GM23338 (cell line): ENCODE data around the gene PCNX3. TPM values are rescaled to one million over a fixed set of nuclear protein-coding genes. Genes with fewer than 3 reads are reported as not detected.

ENCODE experiments used
- ATAC-seq: fragments of 200-7000 bp; cut with Tn5 transposase; 3 replicates; pipeline ENCODE4 v1.9.1; 2020
- DNase-seq: peaks from one replicate; pipeline ENCODE4 v3.0.0-alpha.2; 2015; ENCODE audit warnings: low spot score
- H2AFZ ChIP-seq: fragments of 200-600 bp; sonication (generic); 2 replicates; pipeline ENCODE4 v1.8.0; 2016; ENCODE audit warnings: antibody characterized with exemption, mild to moderate bottlenecking, moderate library complexity
- H3F3A ChIP-seq: fragments of 200-600 bp; sonication (generic); replicated peaks from 2 replicates; pipeline ENCODE4 v1.8.0; 2017; ENCODE audit warnings: antibody characterized with exemption, mixed run types, low read depth
- H3K27ac ChIP-seq: fragments of 200-600 bp; sonication (generic); 2 replicates; pipeline ENCODE4 v1.6.1; 2016; ENCODE audit warnings: low read depth
- H3K27me3 ChIP-seq: fragments of 200-600 bp; sonication (generic); 2 replicates; pipeline ENCODE4 v1.8.0; 2016; ENCODE audit warnings: mild to moderate bottlenecking, mixed run types, moderate library complexity; ENCODE audit not compliant: insufficient read depth
- H3K36me3 ChIP-seq: fragments of 200-600 bp; sonication (generic); 2 replicates; pipeline ENCODE4 v1.8.0; 2016; ENCODE audit warnings: mild to moderate bottlenecking; ENCODE audit not compliant: insufficient read depth
- H3K4me1 ChIP-seq: fragments of 200-600 bp; sonication (generic); 2 replicates; pipeline ENCODE4 v1.8.0; 2016; ENCODE audit warnings: mild to moderate bottlenecking, moderate library complexity; ENCODE audit not compliant: insufficient read depth
- H3K4me2 ChIP-seq: fragments of 200-600 bp; sonication (generic); 2 replicates; pipeline ENCODE4 v1.7.1; 2017; ENCODE audit warnings: mixed run types
- H3K4me3 ChIP-seq: fragments of 200-600 bp; sonication (generic); 2 replicates; pipeline ENCODE4 v1.6.1; 2016; ENCODE audit warnings: mixed run types
- H3K79me2 ChIP-seq: fragments of 200-600 bp; sonication (generic); replicated peaks from 2 replicates; pipeline ENCODE4 v1.8.0; 2017; ENCODE audit warnings: mild to moderate bottlenecking; ENCODE audit not compliant: insufficient read depth
- H3K9me2 ChIP-seq: fragments of 200-600 bp; sonication (generic); 2 replicates; pipeline ENCODE4 v1.8.0; 2017; ENCODE audit not compliant: insufficient read depth
- H4K20me1 ChIP-seq: fragments of 200-600 bp; sonication (generic); replicated peaks from 2 replicates; pipeline ENCODE4 v1.8.0; 2017; ENCODE audit warnings: mild to moderate bottlenecking; ENCODE audit not compliant: insufficient read depth
- H3K27ac Mint-ChIP-seq: 2 replicates; pipeline ENCODE4 v1.8.0; 2020; ENCODE audit warnings: inconsistent platforms, mild to moderate bottlenecking, moderate library complexity, mixed read lengths
- H3K27me3 Mint-ChIP-seq: 3 replicates; pipeline ENCODE4 v1.8.0; 2022; ENCODE audit warnings: low read depth, mild to moderate bottlenecking, moderate library complexity, mixed read lengths, inconsistent platforms; ENCODE audit not compliant: insufficient read depth, poor library complexity
- H3K36me3 Mint-ChIP-seq: 3 replicates; pipeline ENCODE4 v1.8.0; 2021; ENCODE audit warnings: low read depth, mild to moderate bottlenecking, inconsistent platforms, moderate library complexity, mixed read lengths
- H3K4me1 Mint-ChIP-seq: 3 replicates; pipeline ENCODE4 v1.8.0; 2020; ENCODE audit warnings: mild to moderate bottlenecking, inconsistent platforms, mixed read lengths
- H3K4me3 Mint-ChIP-seq: 3 replicates; pipeline ENCODE4 v1.8.0; 2021; ENCODE audit warnings: moderate library complexity, mild to moderate bottlenecking, inconsistent platforms, mixed read lengths
- H3K9me3 Mint-ChIP-seq: 3 replicates; pipeline ENCODE4 v1.8.0; 2020; ENCODE audit warnings: moderate library complexity, mild to moderate bottlenecking, inconsistent platforms, mixed read lengths
- CREB1 ChIP-seq: fragments of 250-450 bp; sonication (Bioruptor Pico); IDR thresholded peaks from 2 replicates; pipeline ENCODE4 v1.5.0; 2020; ENCODE audit warnings: low read depth, mild to moderate bottlenecking, moderate library complexity
- CTCF ChIP-seq, 2 experiments: fragments of 200-600 bp in 1 of 2; sonication (generic) in 1 of 2; conservative IDR thresholded peaks; 2 replicates each; pipeline versions ENCODE4 v1.5.1 to v1.6.1; 2016 to 2017; ENCODE audit warnings: antibody characterized with exemption in 2 of 2, low read depth in 2 of 2, mild to moderate bottlenecking in 2 of 2, moderate library complexity in 1 of 2
- ETS1 ChIP-seq: IDR thresholded peaks from 2 replicates; pipeline ENCODE4 v1.6.1; 2016; ENCODE audit warnings: antibody characterized with exemption
- EZH2 ChIP-seq: fragments of 200-600 bp; sonication (generic); IDR thresholded peaks from one replicate; pipeline ENCODE4 v1.8.0; 2017; ENCODE audit warnings: antibody characterized with exemption, mild to moderate bottlenecking, low read depth; ENCODE audit not compliant: unreplicated experiment
- EZH2phosphoT487 ChIP-seq: fragments of 200-600 bp; sonication (generic); IDR thresholded peaks from one replicate; pipeline ENCODE4 v1.8.1; 2018; ENCODE audit warnings: antibody characterized with exemption; ENCODE audit not compliant: unreplicated experiment
- JUNB ChIP-seq: IDR thresholded peaks from one replicate; pipeline ENCODE4 v1.6.1; 2016; ENCODE audit warnings: antibody characterized with exemption; ENCODE audit not compliant: unreplicated experiment
- NANOG ChIP-seq: IDR thresholded peaks from 2 replicates; pipeline ENCODE4 v1.6.1; 2016; ENCODE audit warnings: antibody characterized with exemption, borderline replicate concordance
- POLR2AphosphoS5 ChIP-seq: IDR thresholded peaks from 2 replicates; pipeline ENCODE4 v1.6.1; 2016; ENCODE audit warnings: antibody characterized with exemption, low read depth
- REST ChIP-seq: IDR thresholded peaks from one replicate; pipeline ENCODE4 v1.6.1; 2018; ENCODE audit warnings: antibody characterized with exemption; ENCODE audit not compliant: unreplicated experiment
- STAT1 ChIP-seq: IDR thresholded peaks from one replicate; pipeline ENCODE4 v1.6.1; 2016; ENCODE audit warnings: antibody characterized with exemption; ENCODE audit not compliant: unreplicated experiment
- ZNF114 ChIP-seq: fragments of 250-450 bp; sonication (Bioruptor Pico); IDR thresholded peaks from 2 replicates; pipeline ENCODE4 v1.5.0; 2020; ENCODE audit warnings: mild to moderate bottlenecking, moderate library complexity
- ZNF331 ChIP-seq: fragments of 250-450 bp; sonication (Bioruptor Pico); IDR thresholded peaks from 2 replicates; pipeline ENCODE4 v1.5.0; 2020; ENCODE audit warnings: low read depth, mild to moderate bottlenecking, moderate library complexity
- ZNF462 ChIP-seq: fragments of 250-450 bp; sonication (Bioruptor Pico); IDR thresholded peaks from 2 replicates; pipeline ENCODE4 v1.5.0; 2020; ENCODE audit warnings: mild to moderate bottlenecking, moderate library complexity
- polyA plus RNA-seq: library from polyadenylated mRNA; unstranded; fragments of >200 nt; fragmentation: Nextera tagmentation; extraction: Ambion mirVana; gene quantifications from 2 replicates; pipeline ENCODE4 v1.2.1, GENCODE V29; 2016
- total RNA-seq: library from RNA; depleted of rRNA; stranded (reverse); fragments of >200 nt; shearing (Covaris generic); gene quantifications from 2 replicates; pipeline ENCODE4 v1.2.3, GENCODE V29; 2014

Gene PCNX3
- total and polyA plus RNA-seq, 2 experiments from 2014 or later, result 8.7 to 52.2 TPM

- H3K4me1 Mint-ChIP-seq, result peaks cover 34% of the 10 kb centered on the region
- peaks cover 8% of the 10 kb centered on the region for H3K79me2 ChIP-seq
These were observed 46.2 kb upstream of the PCNX3 start for GRCh38 chr11:65569164-65569972.

More at GRCh38 chr11:65569164-65569972, 46.2 kb upstream of the PCNX3 start:
- Histone ChIP-seq H4K20me1 (peaks cover 6% of the 10 kb centered on the region), H3F3A (peaks cover 27% of the 10 kb centered on the region), H3K4me3 (peak overlapping the region; percentile 91), H2AFZ (peak overlapping the region; percentile 98), H3K36me3 (no peaks in the 10 kb centered on the region), H3K27me3 (peaks cover 3% of the 10 kb centered on the region; the same call in 1 of the 2 replicates), H3K27ac (peak overlapping the region; percentile 87), H3K4me2 (peak overlapping the region; percentile 99), H3K9me2 (no peaks in the 10 kb centered on the region), H3K4me1 (peaks cover 20% of the 10 kb centered on the region)
- Mint-ChIP-seq H3K4me3 (peak overlapping the region; percentile 100), H3K9me3 (no peaks in the 10 kb centered on the region), H3K27me3 (peaks cover 13% of the 10 kb centered on the region), H3K36me3 (peaks cover 9% of the 10 kb centered on the region), H3K27ac (peak overlapping the region; percentile 99)
- ATAC-seq (peak; percentile 15), DNase-seq (no peak)
- TF ChIP-seq STAT1 (no peak), EZH2phosphoT487 (no peak), CREB1 (CRISPR knock-in tag) (no peak), ZNF331 (no peak), ZNF114 (CRISPR knock-in tag) (no peak), REST (no peak), POLR2AphosphoS5 (no peak), NANOG (no peak), CTCF (conservative IDR thresholded peaks at IDR 0.05; ENCODE audit: low read depth in 2 of 2) (no peak), JUNB (no peak), ZNF462 (CRISPR knock-in tag) (no peak), EZH2 (no peak), ETS1 (no peak)
